PC-3 (cell line): ENCODE measurements around the gene AFAP1L2. TPM values are rescaled to one million over a fixed set of nuclear protein-coding genes. Genes with fewer than 3 reads are reported as not detected.

Source experiments
- ATAC-seq: fragments of 200-7000 bp; cut with Tn5 transposase; 2 replicates; pipeline ENCODE4 v1.9.1; 2020; ENCODE audit warnings: mild to moderate bottlenecking, moderate library complexity
- BruUV-seq: library from RNA; stranded (reverse); fragments of 400-500 nt; replicated peaks from 2 replicates; lab custom pipeline; 2021; lab: Mats Ljungman, UMichigan
- CTCF ChIA-PET: fragments of 300-600 bp; sonication (Branson Sonifier 250); formaldehyde crosslinking; loops from one replicate; lab custom pipeline; 2022; ENCODE audit warnings: antibody characterized with exemption; lab: Charles Lee
- POLR2A ChIA-PET: fragments of 300-600 bp; sonication (Branson Sonifier 250); formaldehyde crosslinking; loops from one replicate; lab custom pipeline; 2022; ENCODE audit warnings: antibody characterized with exemption; ENCODE audit not compliant: unreplicated experiment; lab: Charles Lee
- DNase-seq: peaks from one replicate; pipeline ENCODE4 v3.0.0-alpha.2; 2015
- H2AFZ ChIP-seq: fragments of 300-600 bp; sonication (generic); 2 replicates; pipeline ENCODE4 v1.6.0; 2016; ENCODE audit warnings: antibody characterized with exemption, low read length
- H3F3A ChIP-seq: fragments of 300-600 bp; sonication (generic); one replicate; pipeline ENCODE4 v1.6.0; 2017; ENCODE audit warnings: antibody characterized with exemption, low read length, control low read depth, mild to moderate bottlenecking; ENCODE audit not compliant: unreplicated experiment
- H3K27ac ChIP-seq: fragments of 300-600 bp; sonication (generic); 2 replicates; pipeline ENCODE4 v1.5.1; 2016; ENCODE audit warnings: mild to moderate bottlenecking, low read length
- H3K27me3 ChIP-seq: fragments of 300-600 bp; sonication (generic); 2 replicates; pipeline ENCODE4 v1.6.1; 2016; ENCODE audit warnings: low read length, mixed read lengths
- H3K36me3 ChIP-seq: fragments of 300-600 bp; sonication (generic); 2 replicates; pipeline ENCODE4 v1.6.1; 2016; ENCODE audit warnings: low read depth, mixed run types, low read length, mixed read lengths
- H3K4me1 ChIP-seq: fragments of 300-600 bp; sonication (generic); 2 replicates; pipeline ENCODE4 v1.5.1; 2016; ENCODE audit warnings: low read length; ENCODE audit not compliant: insufficient read depth
- H3K4me2 ChIP-seq: fragments of 300-600 bp; sonication (generic); 2 replicates; pipeline ENCODE4 v1.6.0; 2016; ENCODE audit warnings: low read length
- H3K4me3 ChIP-seq: fragments of 300-600 bp; sonication (generic); 2 replicates; pipeline ENCODE4 v1.5.1; 2016; ENCODE audit warnings: mild to moderate bottlenecking, low read length, mixed read lengths
- H3K79me2 ChIP-seq: fragments of 300-600 bp; sonication (generic); 2 replicates; pipeline ENCODE4 v1.6.1; 2017; ENCODE audit warnings: low read length, mixed read lengths
- H3K9ac ChIP-seq: fragments of 300-600 bp; sonication (generic); 2 replicates; pipeline ENCODE4 v1.6.0; 2016; ENCODE audit warnings: mild to moderate bottlenecking, low read length
- H3K9me2 ChIP-seq: fragments of 300-600 bp; sonication (generic); replicated peaks from 2 replicates; pipeline ENCODE4 v1.6.1; 2016; ENCODE audit warnings: mixed run types, low read length, mixed read lengths
- H3K9me3 ChIP-seq: fragments of 300-600 bp; sonication (generic); 2 replicates; pipeline ENCODE4 v1.6.1; 2016; ENCODE audit warnings: low read length, mixed read lengths
- H4K20me1 ChIP-seq: fragments of 300-600 bp; sonication (generic); 2 replicates; pipeline ENCODE4 v1.6.1; 2016; ENCODE audit warnings: low read length, mixed read lengths
- CTCF ChIP-seq: fragments of 300-600 bp; sonication (generic); conservative IDR thresholded peaks from 2 replicates; pipeline ENCODE4 v1.5.1; 2017; ENCODE audit warnings: antibody characterized with exemption, low read depth, mild to moderate bottlenecking, low read length
- EZH2 ChIP-seq: fragments of 300-600 bp; sonication (generic); IDR thresholded peaks from one replicate; pipeline ENCODE4 v1.6.1; 2017; ENCODE audit warnings: antibody characterized with exemption, mild to moderate bottlenecking, low read length; ENCODE audit not compliant: unreplicated experiment
- EZH2phosphoT487 ChIP-seq: fragments of 300-600 bp; sonication (generic); IDR thresholded peaks from 2 replicates; pipeline ENCODE4 v1.6.1; 2018; ENCODE audit warnings: mild to moderate bottlenecking, antibody characterized with exemption, low read length, borderline replicate concordance
- intact Hi-C: fragments of 100-400 bp; cut with micrococcal nuclease; formaldehyde crosslinking; loops from 2 replicates; pipeline ENCODE4 v1.9.0; 2023
- total RNA-seq: library from RNA; depleted of rRNA; stranded (reverse); fragments of >200 nt; gene quantifications from 2 replicates; pipeline ENCODE4 v1.2.3, GENCODE V29; 2014

The AFAP1L2 gene
- total RNA-seq, 1 experiment from 2014 or later: 0.77 TPM

GRCh38 chr10:114357515-114357996 lies 46.7 kb downstream of the AFAP1L2 start:
- no TSS peak for BruUV-seq
- H3K9me2 ChIP-seq: no peaks in the 10 kb centered on the region
- H3K27ac ChIP-seq: no peak overlapping the region
- no peak overlapping the region for H3K4me2 ChIP-seq
- no peak for ATAC-seq
- intact Hi-C loops: loop anchor here (5.0 kb wide), 1 partner anchor 35 kb away; no protein-coding TSS in a partner anchor
- H4K20me1 ChIP-seq: no peaks in the 10 kb centered on the region
- DNase-seq: no peak
- no peaks in the 10 kb centered on the region for H3K27me3 ChIP-seq
- no peaks in the 10 kb centered on the region for H3K79me2 ChIP-seq
- H3F3A ChIP-seq: no peaks in the 10 kb centered on the region
- no peak overlapping the region for H3K9ac ChIP-seq
- CTCF ChIA-PET: no interaction called here
- H3K4me1 ChIP-seq: peaks cover 24% of the 10 kb centered on the region
- no peak for TF ChIP-seq EZH2
- TF ChIP-seq EZH2phosphoT487: no peak
- no peak for TF ChIP-seq CTCF
- no peaks in the 10 kb centered on the region for H3K36me3 ChIP-seq
- H2AFZ ChIP-seq: no peak overlapping the region
- H3K4me3 ChIP-seq: no peak overlapping the region
- no peaks in the 10 kb centered on the region for H3K9me3 ChIP-seq
- POLR2A ChIA-PET: no interaction called here

- Histone ChIP-seq H3K27ac (no peak overlapping the region), H3K9me2 (no peaks in the 10 kb centered on the region), H2AFZ (no peak overlapping the region), H3K4me1 (peaks cover 24% of the 10 kb centered on the region), H4K20me1 (no peaks in the 10 kb centered on the region), H3K4me2 (peak overlapping the region; percentile 7; the same call in 1 of the 2 replicates), H3K4me3 (no peak overlapping the region), H3K79me2 (no peaks in the 10 kb centered on the region), H3K36me3 (no peaks in the 10 kb centered on the region), H3K27me3 (no peaks in the 10 kb centered on the region), H3K9ac (no peak overlapping the region), H3F3A (no peaks in the 10 kb centered on the region), H3K9me3 (no peaks in the 10 kb centered on the region)
- ATAC-seq (peak; percentile 87), DNase-seq (peak; percentile 56)
- intact Hi-C loops: loop anchor here (5.0 kb wide), 1 partner anchor 35 kb away; no protein-coding TSS in a partner anchor
- ChIA-PET POLR2A (no interaction called here), CTCF (no interaction called here)
- no TSS peak for BruUV-seq
- no peak for TF ChIP-seq CTCF
- TF ChIP-seq EZH2phosphoT487: no peak
- TF ChIP-seq EZH2: no peak
Observed at GRCh38 chr10:114356751-114357514, 47.4 kb downstream of the AFAP1L2 start.

- Histone ChIP-seq H3K4me2 (no peak overlapping the region), H2AFZ (no peak overlapping the region), H3K27me3 (no peaks in the 10 kb centered on the region), H4K20me1 (no peaks in the 10 kb centered on the region), H3K4me3 (no peak overlapping the region), H3K9me3 (no peaks in the 10 kb centered on the region), H3K9ac (no peak overlapping the region), H3K79me2 (no peaks in the 10 kb centered on the region), H3K4me1 (peaks cover 24% of the 10 kb centered on the region), H3K27ac (no peak overlapping the region), H3F3A (no peaks in the 10 kb centered on the region), H3K36me3 (no peaks in the 10 kb centered on the region), H3K9me2 (no peaks in the 10 kb centered on the region)
- ATAC-seq: no peak
- POLR2A ChIA-PET: no interaction called here
- no TSS peak for BruUV-seq
- intact Hi-C loops: loop anchor here (5.0 kb wide), 1 partner anchor 36 kb away; no protein-coding TSS in a partner anchor
- CTCF ChIA-PET: no interaction called here
- no peak for TF ChIP-seq CTCF
- TF ChIP-seq EZH2: no peak
- no peak for TF ChIP-seq EZH2phosphoT487
- no peak for DNase-seq
Observed at GRCh38 chr10:114356126-114356525, 48.2 kb downstream of the AFAP1L2 start.
